Measurements from ENCODE around the gene KCNK5. TPM values are rescaled to one million over a fixed set of nuclear protein-coding genes. Genes with fewer than 3 reads are reported as not detected.

Gene KCNK5
- polyA plus RNA-seq, 10 donors = 1.1 to 2.0 (median 1.4) TPM

Other genes starting within 250 kb of the KCNK5 start
- gene GLP1R, start 180.7 kb downstream of the KCNK5 start, polyA plus RNA-seq (ENCODE audit: insufficient read length in 10 of 10) = under 1 TPM in 4 of 10 donors, not detected in 6; 0.08 to 0.13 (median 0.09) TPM
- gene SAYSD1, start 114.3 kb downstream of the KCNK5 start, polyA plus RNA-seq (ENCODE audit: insufficient read length in 10 of 10) = 10 to 100 TPM in 9 of 10 donors, 1 to 10 TPM in 1; 9.8 to 15.7 (median 12.1) TPM
- gene KCNK17, start 84.9 kb upstream of the KCNK5 start, polyA plus RNA-seq (ENCODE audit: insufficient read length in 10 of 10) = 1 to 10 TPM in 2 of 10 donors, under 1 TPM in 8; 0.14 to 2.8 (median 0.46) TPM
- not detected for gene KCNK16, start 93.2 kb upstream of the KCNK5 start, polyA plus RNA-seq (ENCODE audit: insufficient read length in 10 of 10)